ENCODE data around the gene RPL27A. TPM values are rescaled to one million over a fixed set of nuclear protein-coding genes. Genes with fewer than 3 reads are reported as not detected.

The RPL27A gene
- total RNA-seq, 1 experiment from 2014 or later = 1,103 TPM

DNA sequence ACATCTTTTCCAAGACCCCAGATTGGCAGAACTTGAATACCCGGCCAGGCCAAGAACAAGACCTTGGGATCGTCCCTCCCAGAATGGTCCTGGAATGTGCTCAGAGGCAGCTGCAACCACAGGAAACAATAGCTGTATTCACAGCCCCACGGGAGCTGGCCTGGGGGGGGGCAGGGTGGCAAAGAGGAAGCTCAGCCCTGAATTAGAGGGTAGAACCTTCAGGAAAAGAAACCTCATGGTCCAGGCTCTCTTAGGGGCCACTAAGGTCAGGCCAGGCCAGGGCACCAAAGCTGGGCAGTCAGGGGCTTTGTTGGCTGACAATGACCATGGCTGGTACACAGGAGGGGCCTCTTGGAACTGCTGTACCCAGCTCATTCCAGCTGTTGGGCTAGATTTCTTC, 17.3 kb downstream of the RPL27A start (continued):
- TF ChIP-seq SMAD3 (CRISPR knock-in tag; IDR thresholded peaks at IDR 0.05; ENCODE audit: borderline replicate concordance) = no peak
- no peak for TF ChIP-seq NR1H2 (CRISPR knock-in tag; IDR thresholded peaks at IDR 0.05)
- TF ChIP-seq, protein P1, sequence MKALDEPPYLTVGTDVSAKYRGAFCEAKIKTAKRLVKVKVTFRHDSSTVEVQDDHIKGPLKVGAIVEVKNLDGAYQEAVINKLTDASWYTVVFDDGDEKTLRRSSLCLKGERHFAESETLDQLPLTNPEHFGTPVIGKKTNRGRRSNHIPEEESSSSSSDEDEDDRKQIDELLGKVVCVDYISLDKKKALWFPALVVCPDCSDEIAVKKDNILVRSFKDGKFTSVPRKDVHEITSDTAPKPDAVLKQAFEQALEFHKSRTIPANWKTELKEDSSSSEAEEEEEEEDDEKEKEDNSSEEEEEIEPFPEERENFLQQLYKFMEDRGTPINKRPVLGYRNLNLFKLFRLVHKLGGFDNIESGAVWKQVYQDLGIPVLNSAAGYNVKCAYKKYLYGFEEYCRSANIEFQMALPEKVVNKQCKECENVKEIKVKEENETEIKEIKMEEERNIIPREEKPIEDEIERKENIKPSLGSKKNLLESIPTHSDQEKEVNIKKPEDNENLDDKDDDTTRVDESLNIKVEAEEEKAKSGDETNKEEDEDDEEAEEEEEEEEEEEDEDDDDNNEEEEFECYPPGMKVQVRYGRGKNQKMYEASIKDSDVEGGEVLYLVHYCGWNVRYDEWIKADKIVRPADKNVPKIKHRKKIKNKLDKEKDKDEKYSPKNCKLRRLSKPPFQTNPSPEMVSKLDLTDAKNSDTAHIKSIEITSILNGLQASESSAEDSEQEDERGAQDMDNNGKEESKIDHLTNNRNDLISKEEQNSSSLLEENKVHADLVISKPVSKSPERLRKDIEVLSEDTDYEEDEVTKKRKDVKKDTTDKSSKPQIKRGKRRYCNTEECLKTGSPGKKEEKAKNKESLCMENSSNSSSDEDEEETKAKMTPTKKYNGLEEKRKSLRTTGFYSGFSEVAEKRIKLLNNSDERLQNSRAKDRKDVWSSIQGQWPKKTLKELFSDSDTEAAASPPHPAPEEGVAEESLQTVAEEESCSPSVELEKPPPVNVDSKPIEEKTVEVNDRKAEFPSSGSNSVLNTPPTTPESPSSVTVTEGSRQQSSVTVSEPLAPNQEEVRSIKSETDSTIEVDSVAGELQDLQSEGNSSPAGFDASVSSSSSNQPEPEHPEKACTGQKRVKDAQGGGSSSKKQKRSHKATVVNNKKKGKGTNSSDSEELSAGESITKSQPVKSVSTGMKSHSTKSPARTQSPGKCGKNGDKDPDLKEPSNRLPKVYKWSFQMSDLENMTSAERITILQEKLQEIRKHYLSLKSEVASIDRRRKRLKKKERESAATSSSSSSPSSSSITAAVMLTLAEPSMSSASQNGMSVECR (CRISPR knock-in tag; IDR thresholded peaks at IDR 0.05; ENCODE audit: borderline replicate concordance) = no peak
- TF ChIP-seq, protein P2, sequence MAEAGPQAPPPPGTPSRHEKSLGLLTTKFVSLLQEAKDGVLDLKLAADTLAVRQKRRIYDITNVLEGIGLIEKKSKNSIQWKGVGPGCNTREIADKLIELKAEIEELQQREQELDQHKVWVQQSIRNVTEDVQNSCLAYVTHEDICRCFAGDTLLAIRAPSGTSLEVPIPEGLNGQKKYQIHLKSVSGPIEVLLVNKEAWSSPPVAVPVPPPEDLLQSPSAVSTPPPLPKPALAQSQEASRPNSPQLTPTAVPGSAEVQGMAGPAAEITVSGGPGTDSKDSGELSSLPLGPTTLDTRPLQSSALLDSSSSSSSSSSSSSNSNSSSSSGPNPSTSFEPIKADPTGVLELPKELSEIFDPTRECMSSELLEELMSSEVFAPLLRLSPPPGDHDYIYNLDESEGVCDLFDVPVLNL (CRISPR knock-in tag; IDR thresholded peaks at IDR 0.05; ENCODE audit: borderline replicate concordance, low read depth) = no peak
- peak; percentile 61; the same call in 1 of the 2 replicates for TF ChIP-seq TEAD1 (CRISPR knock-in tag; IDR thresholded peaks at IDR 0.05)
- TF ChIP-seq, protein P3, sequence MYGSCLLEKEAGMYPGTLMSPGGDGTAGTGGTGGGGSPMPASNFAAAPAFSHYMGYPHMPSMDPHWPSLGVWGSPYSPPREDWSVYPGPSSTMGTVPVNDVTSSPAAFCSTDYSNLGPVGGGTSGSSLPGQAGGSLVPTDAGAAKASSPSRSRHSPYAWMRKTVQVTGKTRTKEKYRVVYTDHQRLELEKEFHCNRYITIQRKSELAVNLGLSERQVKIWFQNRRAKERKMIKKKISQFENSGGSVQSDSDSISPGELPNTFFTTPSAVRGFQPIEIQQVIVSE (CRISPR knock-in tag; IDR thresholded peaks at IDR 0.05; ENCODE audit: borderline replicate concordance) = no peak
- TF ChIP-seq, protein P4, sequence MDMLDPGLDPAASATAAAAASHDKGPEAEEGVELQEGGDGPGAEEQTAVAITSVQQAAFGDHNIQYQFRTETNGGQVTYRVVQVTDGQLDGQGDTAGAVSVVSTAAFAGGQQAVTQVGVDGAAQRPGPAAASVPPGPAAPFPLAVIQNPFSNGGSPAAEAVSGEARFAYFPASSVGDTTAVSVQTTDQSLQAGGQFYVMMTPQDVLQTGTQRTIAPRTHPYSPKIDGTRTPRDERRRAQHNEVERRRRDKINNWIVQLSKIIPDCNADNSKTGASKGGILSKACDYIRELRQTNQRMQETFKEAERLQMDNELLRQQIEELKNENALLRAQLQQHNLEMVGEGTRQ (CRISPR knock-in tag; IDR thresholded peaks at IDR 0.05) = no peak
- no peak for TF ChIP-seq NFE2L1 (CRISPR knock-in tag; IDR thresholded peaks at IDR 0.05)
- TF ChIP-seq CREB1 (CRISPR knock-in tag; IDR thresholded peaks at IDR 0.05) = no peak
- TF ChIP-seq JUN (CRISPR knock-in tag; IDR thresholded peaks at IDR 0.05) = no peak

DNA sequence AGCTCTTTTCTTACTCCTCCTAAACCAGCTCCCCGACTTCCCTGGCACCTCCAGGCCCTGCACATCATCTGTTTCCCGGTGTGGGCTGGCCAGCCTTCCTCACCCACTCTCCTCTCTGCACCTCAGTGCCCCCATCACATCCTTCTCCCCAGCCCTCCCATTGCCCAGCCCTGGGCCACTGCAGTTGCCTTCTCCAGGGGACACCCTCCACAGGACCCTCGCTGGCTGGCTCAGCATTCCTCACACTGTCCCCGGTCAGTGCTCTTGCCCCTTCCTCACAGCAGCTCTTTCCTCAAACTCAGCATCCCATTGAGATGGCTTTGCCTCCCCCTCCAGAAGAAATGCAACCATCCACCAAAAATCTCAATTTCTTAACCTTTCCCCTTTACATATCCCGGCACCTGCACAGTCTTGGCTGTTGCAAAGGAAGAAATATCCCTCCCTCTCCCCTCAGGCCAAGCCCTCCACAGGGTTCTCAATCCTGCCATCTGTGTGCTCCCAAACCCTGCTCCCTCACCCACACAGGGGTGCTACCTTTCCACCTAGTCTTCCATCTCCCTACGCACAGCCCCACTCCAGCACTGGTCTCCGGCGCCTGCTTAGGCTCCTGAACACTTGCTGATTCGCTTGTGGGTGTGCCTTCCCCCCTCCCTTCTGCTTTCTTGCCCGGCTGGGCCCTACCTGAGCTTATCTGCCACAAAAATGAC, 19.5 kb downstream of the RPL27A start:
- DNase-seq (ENCODE audit: low spot score) (no peak), ATAC-seq (no peak)
- H3K9me3 Mint-ChIP-seq = no peaks in the 10 kb centered on the region
- H3K4me1 Mint-ChIP-seq = peaks cover 58% of the 10 kb centered on the region
- no peaks in the 10 kb centered on the region for H3K27me3 Mint-ChIP-seq (ENCODE audit: low read depth)
- peaks cover 17% of the 10 kb centered on the region for H3K36me3 Mint-ChIP-seq
- POLR2A ChIA-PET = interaction anchor here (1.0 to 5.2 kb wide), 3 partner anchors 13 to 170 kb away, joined by 3 to 54 read pairs (median 3); no protein-coding TSS in a partner anchor
- H3K4me3 Mint-ChIP-seq = peak overlapping the region; percentile 1; the same call in 1 of the 2 replicates
- CTCF ChIA-PET = interaction anchor here (1.2 to 2.2 kb wide), 4 partner anchors 13 to 112 kb away, joined by 3 to 9 read pairs (median 6); no protein-coding TSS in a partner anchor
- peak overlapping the region; percentile 92 for H3K27ac Mint-ChIP-seq
- TF ChIP-seq ZNF423 (CRISPR knock-in tag; IDR thresholded peaks at IDR 0.05) = no peak
- TF ChIP-seq NR2C2 (CRISPR knock-in tag; IDR thresholded peaks at IDR 0.05) = no peak
- no peak for TF ChIP-seq MYBL2 (CRISPR knock-in tag; IDR thresholded peaks at IDR 0.05)
- TF ChIP-seq MXD4 (CRISPR knock-in tag; IDR thresholded peaks at IDR 0.05; ENCODE audit: borderline replicate concordance) = no peak
- no peak for TF ChIP-seq ZBTB21 (CRISPR knock-in tag; IDR thresholded peaks at IDR 0.05; ENCODE audit: borderline replicate concordance)
- TF ChIP-seq, protein P5, sequence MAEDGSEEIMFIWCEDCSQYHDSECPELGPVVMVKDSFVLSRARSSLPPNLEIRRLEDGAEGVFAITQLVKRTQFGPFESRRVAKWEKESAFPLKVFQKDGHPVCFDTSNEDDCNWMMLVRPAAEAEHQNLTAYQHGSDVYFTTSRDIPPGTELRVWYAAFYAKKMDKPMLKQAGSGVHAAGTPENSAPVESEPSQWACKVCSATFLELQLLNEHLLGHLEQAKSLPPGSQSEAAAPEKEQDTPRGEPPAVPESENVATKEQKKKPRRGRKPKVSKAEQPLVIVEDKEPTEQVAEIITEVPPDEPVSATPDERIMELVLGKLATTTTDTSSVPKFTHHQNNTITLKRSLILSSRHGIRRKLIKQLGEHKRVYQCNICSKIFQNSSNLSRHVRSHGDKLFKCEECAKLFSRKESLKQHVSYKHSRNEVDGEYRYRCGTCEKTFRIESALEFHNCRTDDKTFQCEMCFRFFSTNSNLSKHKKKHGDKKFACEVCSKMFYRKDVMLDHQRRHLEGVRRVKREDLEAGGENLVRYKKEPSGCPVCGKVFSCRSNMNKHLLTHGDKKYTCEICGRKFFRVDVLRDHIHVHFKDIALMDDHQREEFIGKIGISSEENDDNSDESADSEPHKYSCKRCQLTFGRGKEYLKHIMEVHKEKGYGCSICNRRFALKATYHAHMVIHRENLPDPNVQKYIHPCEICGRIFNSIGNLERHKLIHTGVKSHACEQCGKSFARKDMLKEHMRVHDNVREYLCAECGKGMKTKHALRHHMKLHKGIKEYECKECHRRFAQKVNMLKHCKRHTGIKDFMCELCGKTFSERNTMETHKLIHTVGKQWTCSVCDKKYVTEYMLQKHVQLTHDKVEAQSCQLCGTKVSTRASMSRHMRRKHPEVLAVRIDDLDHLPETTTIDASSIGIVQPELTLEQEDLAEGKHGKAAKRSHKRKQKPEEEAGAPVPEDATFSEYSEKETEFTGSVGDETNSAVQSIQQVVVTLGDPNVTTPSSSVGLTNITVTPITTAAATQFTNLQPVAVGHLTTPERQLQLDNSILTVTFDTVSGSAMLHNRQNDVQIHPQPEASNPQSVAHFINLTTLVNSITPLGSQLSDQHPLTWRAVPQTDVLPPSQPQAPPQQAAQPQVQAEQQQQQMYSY (CRISPR knock-in tag; IDR thresholded peaks at IDR 0.05) = no peak
- TF ChIP-seq, protein P6, sequence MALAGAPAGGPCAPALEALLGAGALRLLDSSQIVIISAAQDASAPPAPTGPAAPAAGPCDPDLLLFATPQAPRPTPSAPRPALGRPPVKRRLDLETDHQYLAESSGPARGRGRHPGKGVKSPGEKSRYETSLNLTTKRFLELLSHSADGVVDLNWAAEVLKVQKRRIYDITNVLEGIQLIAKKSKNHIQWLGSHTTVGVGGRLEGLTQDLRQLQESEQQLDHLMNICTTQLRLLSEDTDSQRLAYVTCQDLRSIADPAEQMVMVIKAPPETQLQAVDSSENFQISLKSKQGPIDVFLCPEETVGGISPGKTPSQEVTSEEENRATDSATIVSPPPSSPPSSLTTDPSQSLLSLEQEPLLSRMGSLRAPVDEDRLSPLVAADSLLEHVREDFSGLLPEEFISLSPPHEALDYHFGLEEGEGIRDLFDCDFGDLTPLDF (CRISPR knock-in tag; IDR thresholded peaks at IDR 0.05) = no peak
- no peak for TF ChIP-seq ETV6 (CRISPR knock-in tag; IDR thresholded peaks at IDR 0.05)
- no peak for TF ChIP-seq ZNF219 (CRISPR knock-in tag; IDR thresholded peaks at IDR 0.05; ENCODE audit: borderline replicate concordance)
- TF ChIP-seq, protein P7, sequence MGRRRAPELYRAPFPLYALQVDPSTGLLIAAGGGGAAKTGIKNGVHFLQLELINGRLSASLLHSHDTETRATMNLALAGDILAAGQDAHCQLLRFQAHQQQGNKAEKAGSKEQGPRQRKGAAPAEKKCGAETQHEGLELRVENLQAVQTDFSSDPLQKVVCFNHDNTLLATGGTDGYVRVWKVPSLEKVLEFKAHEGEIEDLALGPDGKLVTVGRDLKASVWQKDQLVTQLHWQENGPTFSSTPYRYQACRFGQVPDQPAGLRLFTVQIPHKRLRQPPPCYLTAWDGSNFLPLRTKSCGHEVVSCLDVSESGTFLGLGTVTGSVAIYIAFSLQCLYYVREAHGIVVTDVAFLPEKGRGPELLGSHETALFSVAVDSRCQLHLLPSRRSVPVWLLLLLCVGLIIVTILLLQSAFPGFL (CRISPR knock-in tag; IDR thresholded peaks at IDR 0.05; ENCODE audit: borderline replicate concordance) = no peak
- no peak for TF ChIP-seq GRHL2 (CRISPR knock-in tag; IDR thresholded peaks at IDR 0.05; ENCODE audit: insufficient replicate concordance, severe bottlenecking)
- TF ChIP-seq HMGA2 (CRISPR knock-in tag; IDR thresholded peaks at IDR 0.05) = no peak
